RWPE1 (cell line): ENCODE results near the gene DCP2.

Source experiments
- CTCF ChIA-PET: fragments of 350-600 bp; sonication (Branson Sonifier 250); formaldehyde crosslinking; extraction: SDS; loops from one replicate; lab custom pipeline; 2021; lab: Yijun Ruan, JAX
- POLR2A ChIA-PET: fragments of 400-600 bp; formaldehyde crosslinking; extraction: SDS; loops from one replicate; lab custom pipeline; 2020; ENCODE audit warnings: antibody characterized with exemption; ENCODE audit not compliant: low non-redundant PET; lab: Yijun Ruan, JAX
- DNase-seq: peaks from one replicate; pipeline ENCODE4 v3.0.0; 2012; ENCODE audit warnings: low spot score
- H3K27ac ChIP-seq: fragments of 450-650 bp; 2 replicates; pipeline ENCODE4 v1.5.1; 2017
- TF ChIP-seq, protein P1 (sequence below): fragments of 450-650 bp; conservative IDR thresholded peaks from 2 replicates; pipeline ENCODE4 v1.5.1; 2017; ENCODE audit warnings: low read depth, mild to moderate bottlenecking

Gene DCP2

DNA sequence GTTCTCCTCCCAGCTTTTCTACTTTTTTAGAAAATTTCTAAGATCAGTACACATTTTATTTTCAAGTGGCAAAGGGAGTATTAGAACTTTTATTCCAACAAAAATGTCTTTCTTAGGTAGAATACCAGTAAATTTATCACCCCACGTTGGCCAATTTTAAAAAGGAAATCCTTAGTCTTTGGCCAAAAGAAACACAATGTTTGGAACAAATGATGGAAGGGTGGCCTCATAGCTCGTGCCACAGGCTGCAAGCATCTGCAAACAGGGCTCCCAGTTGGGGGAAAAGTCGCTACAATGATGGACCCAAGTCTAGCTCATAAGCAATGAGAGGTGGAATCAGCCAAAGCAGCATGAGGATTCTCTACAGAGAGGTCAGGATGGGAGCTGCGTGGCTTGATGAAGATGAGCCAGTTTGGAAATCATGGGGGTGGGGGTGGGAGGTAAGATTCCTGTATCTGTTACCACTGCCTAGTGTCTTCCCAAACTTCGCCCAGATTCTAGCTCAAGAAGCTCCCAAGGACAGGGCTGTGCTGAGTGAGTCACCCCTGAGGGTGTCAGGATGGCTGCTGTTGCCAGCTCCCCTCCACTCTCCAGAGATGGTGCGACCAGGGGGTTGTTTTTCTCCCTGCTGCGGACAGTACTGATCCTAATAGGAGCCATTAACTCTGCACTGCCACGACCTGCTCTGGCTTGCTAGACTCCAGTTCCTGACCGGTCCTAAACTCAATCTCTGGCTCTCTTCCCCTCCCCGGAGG, 75.6 kb downstream of the DCP2 start:
- TF ChIP-seq, protein P1, sequence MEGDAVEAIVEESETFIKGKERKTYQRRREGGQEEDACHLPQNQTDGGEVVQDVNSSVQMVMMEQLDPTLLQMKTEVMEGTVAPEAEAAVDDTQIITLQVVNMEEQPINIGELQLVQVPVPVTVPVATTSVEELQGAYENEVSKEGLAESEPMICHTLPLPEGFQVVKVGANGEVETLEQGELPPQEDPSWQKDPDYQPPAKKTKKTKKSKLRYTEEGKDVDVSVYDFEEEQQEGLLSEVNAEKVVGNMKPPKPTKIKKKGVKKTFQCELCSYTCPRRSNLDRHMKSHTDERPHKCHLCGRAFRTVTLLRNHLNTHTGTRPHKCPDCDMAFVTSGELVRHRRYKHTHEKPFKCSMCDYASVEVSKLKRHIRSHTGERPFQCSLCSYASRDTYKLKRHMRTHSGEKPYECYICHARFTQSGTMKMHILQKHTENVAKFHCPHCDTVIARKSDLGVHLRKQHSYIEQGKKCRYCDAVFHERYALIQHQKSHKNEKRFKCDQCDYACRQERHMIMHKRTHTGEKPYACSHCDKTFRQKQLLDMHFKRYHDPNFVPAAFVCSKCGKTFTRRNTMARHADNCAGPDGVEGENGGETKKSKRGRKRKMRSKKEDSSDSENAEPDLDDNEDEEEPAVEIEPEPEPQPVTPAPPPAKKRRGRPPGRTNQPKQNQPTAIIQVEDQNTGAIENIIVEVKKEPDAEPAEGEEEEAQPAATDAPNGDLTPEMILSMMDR = no peak
- DNase-seq = peak; percentile 22
- POLR2A ChIA-PET = no interaction called here
- H3K27ac ChIP-seq = peak overlapping the region; percentile 34
- CTCF ChIA-PET = interaction anchor here (0.6 to 2.2 kb wide), 4 partner anchors 10 to 279 kb away, joined by 3 to 5 read pairs (median 3); no protein-coding TSS in a partner anchor

DNA sequence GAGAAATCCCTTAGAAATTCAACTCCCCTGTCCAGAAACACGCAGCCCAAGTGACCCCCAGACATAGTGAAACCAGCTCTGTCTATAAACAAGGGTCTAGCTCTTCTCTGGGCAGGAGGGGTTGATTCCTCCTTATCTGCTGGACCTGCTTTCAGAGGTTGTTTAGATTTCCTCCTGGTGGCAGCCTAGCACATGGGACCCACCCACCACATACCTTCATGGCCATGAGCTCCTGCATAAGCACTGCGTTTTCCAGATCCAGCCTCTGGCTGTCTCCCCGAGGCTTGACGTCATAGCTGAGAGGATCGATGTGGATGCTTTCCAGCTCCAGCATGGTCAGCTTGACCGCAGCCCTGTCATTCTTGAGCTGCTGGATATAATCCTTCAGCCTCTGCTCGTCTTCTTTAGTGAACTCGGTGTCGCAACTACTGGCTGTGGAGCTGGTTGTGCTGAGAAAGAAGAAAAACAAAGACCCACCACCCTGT, 77.0 kb downstream of the DCP2 start:
- POLR2A ChIA-PET = no interaction called here
- no peak overlapping the region for H3K27ac ChIP-seq
- TF ChIP-seq, protein P1 = no peak
- no peak for DNase-seq
- CTCF ChIA-PET = no interaction called here

DNA sequence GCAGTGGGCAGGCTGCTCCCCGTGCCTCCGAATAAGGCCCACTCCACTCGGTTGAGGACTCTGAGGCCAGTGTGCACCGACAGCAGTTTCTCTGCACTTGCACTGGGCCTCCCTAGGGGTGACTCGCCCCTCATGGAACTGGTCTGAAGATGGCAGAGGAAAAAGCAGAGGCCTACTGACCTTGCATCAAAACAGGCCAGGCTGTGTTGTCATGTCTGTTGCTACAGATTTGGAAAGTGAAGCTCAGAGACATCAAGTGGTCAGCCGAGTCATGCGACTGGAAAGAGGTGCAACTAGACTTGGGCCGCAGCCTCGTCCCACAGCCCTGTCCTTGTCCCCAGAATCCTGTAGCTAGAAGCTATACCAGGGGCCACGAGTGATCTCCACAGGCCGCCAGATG, 78.3 kb downstream of the DCP2 start:
- CTCF ChIA-PET = no interaction called here
- no peak overlapping the region for H3K27ac ChIP-seq
- DNase-seq = no peak
- TF ChIP-seq, protein P1 = no peak
- POLR2A ChIA-PET = interaction anchor here (0.6 kb wide), 1 partner anchor 190 kb away, joined by 3 read pairs; no protein-coding TSS in a partner anchor

DNA sequence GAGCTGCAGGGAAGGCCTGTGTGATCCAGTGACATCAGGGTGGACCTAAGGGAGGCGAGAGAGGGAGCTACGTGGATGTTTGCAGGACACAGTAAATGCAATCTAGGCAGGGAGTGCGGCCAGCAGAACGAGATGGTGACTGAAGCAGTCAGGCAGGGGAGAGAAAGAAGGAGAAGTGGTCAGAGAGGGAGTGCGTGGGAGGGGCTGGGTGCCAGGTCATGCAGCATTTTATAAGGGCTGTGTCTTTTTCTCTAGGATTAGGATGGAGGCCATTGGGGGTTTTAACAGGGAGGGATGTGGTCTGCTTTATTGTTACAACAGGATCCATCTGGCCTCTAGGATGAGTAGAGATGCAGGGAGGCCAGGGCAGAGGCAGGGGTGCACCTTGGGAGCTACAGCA, 80.4 kb downstream of the DCP2 start:
- CTCF ChIA-PET = no interaction called here

DNA sequence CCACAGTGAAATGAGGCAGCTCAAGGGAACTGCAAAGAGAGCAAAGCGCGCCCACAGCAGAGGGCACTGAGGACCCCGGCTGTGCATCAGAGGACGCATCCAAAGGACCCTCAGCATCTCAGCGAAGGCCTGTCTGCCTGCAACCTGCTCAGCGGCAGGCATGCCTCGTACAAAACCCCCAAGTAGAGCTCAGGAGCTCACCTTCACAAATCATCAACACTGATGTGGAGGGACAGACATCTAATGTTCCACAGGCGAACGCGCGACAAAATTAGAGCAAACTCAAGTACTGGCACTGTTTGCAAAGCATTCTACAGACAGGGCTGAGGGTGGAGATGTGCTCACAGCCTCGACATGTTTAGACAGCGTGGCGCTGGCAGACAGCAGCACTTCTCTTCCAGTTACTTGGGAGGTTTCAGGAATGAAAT, 81.0 kb downstream of the DCP2 start:
- TF ChIP-seq, protein P1 = no peak
- ChIA-PET POLR2A (no interaction called here), CTCF (interaction anchor here (0.6 kb wide), 1 partner anchor 111 kb away, joined by 3 read pairs; no protein-coding TSS in a partner anchor)
- DNase-seq = no peak
- peak overlapping the region; percentile 58 for H3K27ac ChIP-seq

More for the DNA sequence above, 80.4 kb downstream of the DCP2 start:
- DNase-seq = no peak
- TF ChIP-seq, protein P1 = no peak
- H3K27ac ChIP-seq = peak overlapping the region; percentile 58
- POLR2A ChIA-PET = no interaction called here

DNA sequence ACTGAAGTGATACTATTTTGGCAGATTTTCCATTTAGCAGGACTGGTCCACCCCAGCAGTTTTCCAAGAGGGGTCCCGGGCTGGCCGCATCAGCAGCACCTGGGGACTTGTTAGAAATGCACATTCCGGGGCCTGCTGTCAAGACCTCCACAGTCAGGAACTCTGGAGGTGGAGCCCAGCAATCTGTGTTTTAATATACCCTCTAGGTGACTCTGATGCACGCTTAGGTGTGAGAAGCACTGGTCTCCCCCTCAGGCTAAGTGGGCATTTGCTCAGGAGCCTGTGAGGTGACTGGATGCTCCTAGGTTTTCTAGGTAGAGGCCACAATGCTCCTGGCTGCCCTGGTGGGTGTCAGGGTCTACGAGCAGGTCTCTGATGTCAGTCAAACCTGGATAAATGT, 81.7 kb downstream of the DCP2 start:
- TF ChIP-seq, protein P1 = no peak
- ChIA-PET POLR2A (no interaction called here), CTCF (no interaction called here)
- peak overlapping the region; percentile 58 for H3K27ac ChIP-seq
- no peak for DNase-seq
